K562 (cell line): Measurements from ENCODE around the gene SDF4. TPM values are rescaled to one million over a fixed set of nuclear protein-coding genes. Genes with fewer than 3 reads are reported as not detected.

Experiments used
- CCAR2 ChIP-seq: fragments of 200-400 bp; formaldehyde crosslinking; IDR thresholded peaks from 2 replicates; pipeline ENCODE4 v1.6.1; 2017; ENCODE audit warnings: mild to moderate bottlenecking, low read depth, low read length
- CTBP1 ChIP-seq: fragments of 450-650 bp; IDR thresholded peaks from 2 replicates; pipeline ENCODE4 v1.6.1; 2016; ENCODE audit warnings: borderline replicate concordance
- DMBX1 ChIP-seq: fragments of 250-450 bp; sonication (Bioruptor Pico); IDR thresholded peaks from 2 replicates; pipeline ENCODE4 v1.8.0; 2022; ENCODE audit warnings: inconsistent platforms, mild to moderate bottlenecking, moderate library complexity, borderline replicate concordance
- DPF2 ChIP-seq: fragments of 450-650 bp; IDR thresholded peaks from 2 replicates; pipeline ENCODE4 v1.6.1; 2016
- EGR1 ChIP-seq: fragments of 450-650 bp; conservative IDR thresholded peaks from 2 replicates; pipeline ENCODE4 v1.6.1; 2017; ENCODE audit warnings: mild to moderate bottlenecking
- ELF2 ChIP-seq: fragments of 250-450 bp; sonication (Bioruptor Pico); IDR thresholded peaks from 2 replicates; pipeline ENCODE4 v1.5.0; 2021; ENCODE audit warnings: mild to moderate bottlenecking
- FOXM1 ChIP-seq, 2 experiments: fragments of 450-650 bp in 1 of 2; sonication (generic) in 1 of 2; formaldehyde crosslinking in 1 of 2; IDR thresholded peaks; 2 replicates each; pipeline versions ENCODE4 v1.6.1 to v1.9.0; 2017 to 2022; ENCODE audit warnings: low read depth in 2 of 2, mild to moderate bottlenecking in 2 of 2, missing genetic modification reagents in 1 of 2, moderate library complexity in 1 of 2
- KDM4B ChIP-seq, 2 experiments: fragments of 450-650 bp in 1 of 2; sonication (generic) in 1 of 2; IDR thresholded peaks; 2 replicates each; pipeline ENCODE4 v1.6.1; 2016 to 2017; ENCODE audit warnings: borderline replicate concordance in 2 of 2, antibody characterized with exemption in 1 of 2, low read depth in 1 of 2, mild to moderate bottlenecking in 1 of 2
- L3MBTL2 ChIP-seq: fragments of 450-650 bp; IDR thresholded peaks from 2 replicates; pipeline ENCODE4 v1.6.1; 2016; ENCODE audit warnings: mild to moderate bottlenecking, moderate library complexity
- POLR2AphosphoS5 ChIP-seq: IDR thresholded peaks from 2 replicates; pipeline ENCODE4 v1.6.1; 2011; ENCODE audit warnings: mild to moderate bottlenecking, low read depth, low read length, moderate library complexity; ENCODE audit not compliant: control insufficient read depth, insufficient read depth
- RBFOX2 ChIP-seq: fragments of 200-400 bp; formaldehyde crosslinking; IDR thresholded peaks from 2 replicates; pipeline ENCODE4 v1.6.1; 2017; ENCODE audit warnings: low read depth, mild to moderate bottlenecking, low read length, moderate library complexity
- RHOXF2B ChIP-seq: fragments of 250-450 bp; sonication (Bioruptor Pico); conservative IDR thresholded peaks from 2 replicates; pipeline ENCODE4 v1.5.1; 2021
- TAF7 ChIP-seq: fragments of 450-650 bp; IDR thresholded peaks from 2 replicates; pipeline ENCODE4 v1.6.1; 2016; ENCODE audit warnings: missing genetic modification characterization, missing compliant biosample characterization
- TBP ChIP-seq: optimal IDR thresholded peaks from 2 replicates; pipeline ENCODE3; 2011; ENCODE audit warnings: low read depth, low read length, improper control_type of control experiment
- TGIF2 ChIP-seq: sonication (generic); formaldehyde crosslinking; IDR thresholded peaks from 2 replicates; pipeline ENCODE4 v1.8.1; 2022; ENCODE audit warnings: mild to moderate bottlenecking, missing genetic modification reagents, moderate library complexity
- ZBTB7A ChIP-seq: IDR thresholded peaks from 2 replicates; pipeline ENCODE4 v1.6.1; 2011; ENCODE audit warnings: low read depth, mild to moderate bottlenecking, low read length, moderate library complexity, borderline replicate concordance; ENCODE audit not compliant: control insufficient read depth
- ZNF124 ChIP-seq: sonication (generic); formaldehyde crosslinking; IDR thresholded peaks from 2 replicates; pipeline ENCODE4 v1.8.1; 2022; ENCODE audit warnings: missing genetic modification reagents
- ZNF699 ChIP-seq: fragments of 250-450 bp; sonication (Bioruptor Pico); IDR thresholded peaks from 2 replicates; pipeline ENCODE4 v1.8.0; 2021; ENCODE audit warnings: mild to moderate bottlenecking, moderate library complexity; ENCODE audit not compliant: insufficient replicate concordance
- polyA plus RNA-seq, 8 experiments: library from polyadenylated mRNA; depleted of rRNA in 4 of 8; stranded (reverse) in 5 of 8; unstranded in 3 of 8; fragments of >200 nt; fragmentation: Nextera tagmentation in 2 of 8; fragmentation: Illumina TruSeq in 1 of 8; extraction: Ambion mirVana in 2 of 8; extraction: Trizol in 1 of 8; gene quantifications; 2 replicates each; pipeline versions ENCODE4 v1.2.1 to v1.2.3, GENCODE V29; 2011 to 2014; ENCODE audit warnings: inconsistent platforms in 1 of 8, missing spikeins in 1 of 8
- total RNA-seq, 7 experiments: library from RNA; depleted of rRNA in 6 of 7; stranded (reverse); fragments of >200 nt in 6 of 7; fragmentation: Illumina TruSeq in 2 of 7; extraction: Trizol in 2 of 7; gene quantifications; 2 replicates each; pipeline versions ENCODE4 v1.2.1 to v1.2.3, GENCODE V29; 2011 to 2021; ENCODE audit warnings: low replicate concordance in 1 of 7
- TF ChIP-seq, protein P1 (sequence below): sonication (generic); formaldehyde crosslinking; IDR thresholded peaks from 2 replicates; pipeline ENCODE4 v1.8.0; 2022; ENCODE audit warnings: mild to moderate bottlenecking, missing genetic modification reagents
- TF ChIP-seq, protein P2 (sequence below): fragments of 450-650 bp; formaldehyde crosslinking; IDR thresholded peaks from 2 replicates; pipeline ENCODE4 v1.4.0; 2020; ENCODE audit warnings: mild to moderate bottlenecking, mixed read lengths
- TF ChIP-seq, protein P3 (sequence below): sonication (generic); formaldehyde crosslinking; IDR thresholded peaks from 2 replicates; pipeline ENCODE4 v1.8.0; 2022; ENCODE audit warnings: mild to moderate bottlenecking, missing genetic modification reagents

Gene SDF4
- total and polyA plus RNA-seq, 9 of the 15 experiments (the other 6 are each of a cell fraction or from before 2014, with no cell fraction given), result 0.35 to 160 (median 65.2) TPM

DNA sequence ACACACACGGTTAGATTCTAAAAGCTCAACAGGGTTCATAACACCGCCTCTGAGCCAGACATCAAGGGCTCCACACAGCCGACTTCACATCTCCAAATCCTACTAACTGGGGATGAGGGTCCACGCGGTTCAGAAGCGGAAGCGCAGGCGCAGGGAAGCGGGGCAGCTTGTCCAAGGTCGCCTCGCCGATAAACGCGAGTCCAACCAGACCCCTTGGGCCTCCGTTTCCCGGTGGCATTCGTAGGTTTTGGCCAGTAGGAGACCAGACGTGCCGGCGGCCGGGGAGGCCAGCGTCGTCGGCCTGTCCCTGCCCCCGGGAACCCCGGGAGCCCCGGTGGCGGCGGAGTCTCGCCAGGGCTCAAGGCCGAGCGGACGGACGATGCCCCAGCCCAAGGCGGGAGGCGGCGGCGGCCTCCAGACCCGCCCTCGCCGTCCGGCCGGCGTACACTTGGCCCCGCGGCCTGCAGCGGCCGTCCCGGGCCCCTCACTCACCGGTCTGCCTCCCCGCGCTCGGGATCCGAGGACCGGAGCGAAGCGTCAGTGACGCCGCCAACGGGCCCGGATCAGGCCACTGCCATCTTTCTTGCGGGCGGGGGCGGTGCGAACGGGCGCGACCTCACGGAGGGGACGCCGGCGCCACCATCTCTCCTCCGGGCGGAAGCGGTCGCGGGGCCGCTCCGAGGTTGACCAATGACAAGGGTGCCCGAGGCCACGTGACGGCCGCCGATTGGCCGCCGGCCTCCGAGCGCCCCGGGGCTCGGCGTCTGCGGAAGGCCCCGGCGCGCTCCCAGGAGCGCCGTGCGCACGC is at the start of gene SDF4 (continued):
- TF ChIP-seq DMBX1 (peak; percentile 47; the same call in 1 of the 2 replicates), TBP (peak; percentile 84), FOXM1 (IDR thresholded peaks at IDR 0.05; ENCODE audit: low read depth) (no peak), FOXM1 (CRISPR knock-in tag; IDR thresholded peaks at IDR 0.05; ENCODE audit: low read depth) (peak; percentile 92), POLR2AphosphoS5 (peak; percentile 89), DPF2 (no peak), ELF2 (CRISPR knock-in tag) (peak; percentile 99), TGIF2 (peak; percentile 14; the same call in 1 of the 2 replicates), CTBP1 (peak; percentile 98), RBFOX2 (peak; percentile 96), ZNF699 (CRISPR knock-in tag) (peak; percentile 48), CCAR2 (no peak), TAF7 (0 out of 2 replicates have a peak, but pooled peaks have one; percentile 62), KDM4B (IDR thresholded peaks at IDR 0.05; ENCODE audit: borderline replicate concordance in 2 of 2, low read depth in 1 of 2) (peak in 1 of 2 experiments; percentile 74; a peak in 1 of 4 replicates), ZNF124 (no peak), EGR1 (peak; percentile 84), L3MBTL2 (peak; percentile 81), RHOXF2B (CRISPR knock-in tag) (0 out of 2 replicates have a peak, but pooled peaks have one; percentile 36), ZBTB7A (0 out of 2 replicates have a peak, but pooled peaks have one; percentile 22)
- TF ChIP-seq, protein P1, sequence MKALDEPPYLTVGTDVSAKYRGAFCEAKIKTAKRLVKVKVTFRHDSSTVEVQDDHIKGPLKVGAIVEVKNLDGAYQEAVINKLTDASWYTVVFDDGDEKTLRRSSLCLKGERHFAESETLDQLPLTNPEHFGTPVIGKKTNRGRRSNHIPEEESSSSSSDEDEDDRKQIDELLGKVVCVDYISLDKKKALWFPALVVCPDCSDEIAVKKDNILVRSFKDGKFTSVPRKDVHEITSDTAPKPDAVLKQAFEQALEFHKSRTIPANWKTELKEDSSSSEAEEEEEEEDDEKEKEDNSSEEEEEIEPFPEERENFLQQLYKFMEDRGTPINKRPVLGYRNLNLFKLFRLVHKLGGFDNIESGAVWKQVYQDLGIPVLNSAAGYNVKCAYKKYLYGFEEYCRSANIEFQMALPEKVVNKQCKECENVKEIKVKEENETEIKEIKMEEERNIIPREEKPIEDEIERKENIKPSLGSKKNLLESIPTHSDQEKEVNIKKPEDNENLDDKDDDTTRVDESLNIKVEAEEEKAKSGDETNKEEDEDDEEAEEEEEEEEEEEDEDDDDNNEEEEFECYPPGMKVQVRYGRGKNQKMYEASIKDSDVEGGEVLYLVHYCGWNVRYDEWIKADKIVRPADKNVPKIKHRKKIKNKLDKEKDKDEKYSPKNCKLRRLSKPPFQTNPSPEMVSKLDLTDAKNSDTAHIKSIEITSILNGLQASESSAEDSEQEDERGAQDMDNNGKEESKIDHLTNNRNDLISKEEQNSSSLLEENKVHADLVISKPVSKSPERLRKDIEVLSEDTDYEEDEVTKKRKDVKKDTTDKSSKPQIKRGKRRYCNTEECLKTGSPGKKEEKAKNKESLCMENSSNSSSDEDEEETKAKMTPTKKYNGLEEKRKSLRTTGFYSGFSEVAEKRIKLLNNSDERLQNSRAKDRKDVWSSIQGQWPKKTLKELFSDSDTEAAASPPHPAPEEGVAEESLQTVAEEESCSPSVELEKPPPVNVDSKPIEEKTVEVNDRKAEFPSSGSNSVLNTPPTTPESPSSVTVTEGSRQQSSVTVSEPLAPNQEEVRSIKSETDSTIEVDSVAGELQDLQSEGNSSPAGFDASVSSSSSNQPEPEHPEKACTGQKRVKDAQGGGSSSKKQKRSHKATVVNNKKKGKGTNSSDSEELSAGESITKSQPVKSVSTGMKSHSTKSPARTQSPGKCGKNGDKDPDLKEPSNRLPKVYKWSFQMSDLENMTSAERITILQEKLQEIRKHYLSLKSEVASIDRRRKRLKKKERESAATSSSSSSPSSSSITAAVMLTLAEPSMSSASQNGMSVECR (CRISPR knock-in tag), result peak; percentile 87; the same call in 1 of the 2 replicates
- TF ChIP-seq, protein P2, sequence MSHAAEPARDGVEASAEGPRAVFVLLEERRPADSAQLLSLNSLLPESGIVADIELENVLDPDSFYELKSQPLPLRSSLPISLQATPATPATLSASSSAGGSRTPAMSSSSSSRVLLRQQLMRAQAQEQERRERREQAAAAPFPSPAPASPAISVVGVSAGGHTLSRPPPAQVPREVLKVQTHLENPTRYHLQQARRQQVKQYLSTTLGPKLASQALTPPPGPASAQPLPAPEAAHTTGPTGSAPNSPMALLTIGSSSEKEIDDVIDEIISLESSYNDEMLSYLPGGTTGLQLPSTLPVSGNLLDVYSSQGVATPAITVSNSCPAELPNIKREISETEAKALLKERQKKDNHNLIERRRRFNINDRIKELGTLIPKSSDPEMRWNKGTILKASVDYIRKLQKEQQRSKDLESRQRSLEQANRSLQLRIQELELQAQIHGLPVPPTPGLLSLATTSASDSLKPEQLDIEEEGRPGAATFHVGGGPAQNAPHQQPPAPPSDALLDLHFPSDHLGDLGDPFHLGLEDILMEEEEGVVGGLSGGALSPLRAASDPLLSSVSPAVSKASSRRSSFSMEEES, result peak; percentile 82
- TF ChIP-seq, protein P3, sequence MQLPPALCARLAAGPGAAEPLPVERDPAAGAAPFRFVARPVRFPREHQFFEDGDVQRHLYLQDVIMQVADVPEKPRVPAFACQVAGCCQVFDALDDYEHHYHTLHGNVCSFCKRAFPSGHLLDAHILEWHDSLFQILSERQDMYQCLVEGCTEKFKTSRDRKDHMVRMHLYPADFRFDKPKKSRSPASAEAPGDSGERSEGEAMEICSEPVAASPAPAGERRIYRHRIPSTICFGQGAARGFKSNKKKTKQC (CRISPR knock-in tag), result peak; percentile 74; the same call in 1 of the 2 replicates
